Limb (tissue), 2 donors: ENCODE data around the gene AQP1.

Source experiments
- DNase-seq, 2 donors: peaks; one replicate each; pipeline ENCODE4 v3.0.0-alpha.2; 2016; ENCODE audit errors: extremely low spot score in 2 of 2

The AQP1 gene

DNA sequence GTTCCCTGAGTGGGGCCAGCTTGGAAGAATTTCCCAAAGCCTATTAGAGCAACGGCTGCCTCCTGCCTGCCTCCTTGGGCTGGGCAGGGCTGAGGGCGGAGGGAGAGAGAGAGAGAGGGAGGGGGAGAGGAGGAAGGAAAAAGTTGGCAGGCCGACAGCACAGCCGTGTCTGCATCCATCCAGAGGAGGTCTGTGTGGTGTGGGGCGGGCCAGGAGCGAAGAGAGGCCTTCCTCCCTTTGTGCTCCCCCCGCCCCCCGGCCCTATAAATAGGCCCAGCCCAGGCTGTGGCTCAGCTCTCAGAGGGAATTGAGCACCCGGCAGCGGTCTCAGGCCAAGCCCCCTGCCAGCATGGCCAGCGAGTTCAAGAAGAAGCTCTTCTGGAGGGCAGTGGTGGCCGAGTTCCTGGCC, at the start of gene AQP1:
Gene AQP1, plus strand, starts transcription at position 293 of the 409 bp plus-strand sequence. Its CDS starts 57 bp downstream, at position 350.
- peak; percentile 84 to 87 for DNase-seq

DNA sequence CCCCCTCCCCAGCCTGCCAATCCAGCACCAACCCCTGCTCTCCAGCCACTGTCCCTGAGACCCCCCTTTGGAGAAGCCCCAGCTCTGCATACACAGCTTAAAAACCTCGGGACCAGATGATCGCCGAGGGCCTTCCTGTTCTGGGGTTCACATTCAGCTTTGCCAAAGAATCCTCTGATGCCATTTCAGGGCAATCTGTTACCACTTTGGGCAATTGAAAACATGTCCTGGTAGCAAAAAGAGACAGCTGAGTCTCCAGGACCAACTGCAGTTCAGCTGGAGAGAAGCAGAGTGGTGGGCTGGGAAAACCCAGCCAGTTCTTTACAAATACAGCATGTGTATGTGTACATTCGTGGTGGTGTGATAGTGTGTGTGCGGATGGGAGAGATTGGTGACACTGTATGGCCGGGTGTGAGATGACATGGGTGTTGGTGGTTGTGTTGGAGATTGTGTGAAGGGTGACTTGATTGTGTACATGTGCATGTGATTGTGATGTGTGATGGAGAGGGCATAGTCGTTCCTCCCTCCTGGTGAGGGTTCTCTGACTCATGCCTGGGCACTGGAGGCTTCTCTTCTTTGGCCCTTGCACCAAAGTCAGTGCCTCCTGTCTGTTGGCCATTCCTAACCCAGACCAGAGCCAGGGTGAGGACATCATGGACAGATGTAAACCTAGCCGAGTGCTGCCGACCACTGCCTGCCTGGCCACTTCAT, 48.5 kb upstream of the AQP1 start:
- DNase-seq: no peak

DNA sequence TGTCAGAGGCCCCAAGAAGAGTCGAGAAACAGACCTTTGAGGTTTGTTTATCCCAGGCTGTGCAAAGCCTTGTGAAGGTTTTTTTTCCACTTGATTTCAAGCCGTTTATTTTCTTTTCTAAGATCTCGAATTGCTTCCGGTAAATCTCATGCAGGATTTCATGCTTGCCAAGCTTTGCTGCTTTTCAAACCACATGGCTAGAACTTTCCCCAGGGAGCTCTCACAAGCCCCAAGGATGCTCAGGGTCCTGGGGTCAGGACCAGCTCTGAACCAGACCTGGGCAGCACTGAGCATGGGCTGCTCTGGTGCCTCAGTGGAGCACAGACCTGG, 48.0 kb upstream of the AQP1 start:
- no peak for DNase-seq

DNA sequence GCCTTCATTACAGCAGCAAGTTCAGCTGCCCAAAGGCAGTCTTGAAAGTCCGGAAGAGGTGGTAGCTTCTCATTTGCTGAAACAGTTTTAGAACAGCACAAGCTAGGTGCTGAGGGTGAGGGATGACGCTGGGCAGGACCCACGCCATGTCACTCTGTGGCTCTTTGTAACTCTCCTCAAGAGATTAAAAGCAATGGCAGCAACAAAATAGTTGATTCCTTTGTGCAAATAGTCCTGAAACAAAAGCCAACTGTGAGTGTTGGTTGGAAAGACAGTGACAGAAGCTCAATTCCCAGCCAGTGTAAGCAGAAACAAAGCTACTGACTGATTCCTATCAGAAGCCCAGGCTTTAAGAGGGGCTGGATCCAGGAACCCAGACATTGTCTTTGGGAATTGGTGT, 47.6 kb upstream of the AQP1 start:
- no peak for DNase-seq

DNA sequence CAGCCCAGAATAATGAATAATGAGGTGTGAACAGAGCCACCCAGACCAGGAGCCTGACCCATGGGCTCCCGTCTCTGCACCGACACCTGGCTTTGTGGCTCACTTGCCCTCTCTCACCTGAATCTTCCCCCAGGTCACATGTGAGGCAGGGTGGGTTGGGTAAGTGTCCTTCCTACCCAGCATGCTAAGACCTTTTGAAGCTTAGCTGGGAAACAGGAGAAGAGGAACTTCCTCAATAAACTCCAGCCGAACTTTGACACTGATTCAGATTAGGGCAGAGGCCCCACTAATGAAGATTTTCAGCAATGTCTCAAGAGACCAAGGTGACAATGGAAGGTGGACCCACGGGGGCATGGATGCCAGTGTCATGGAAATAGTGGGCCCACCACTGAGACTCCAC, 46.6 kb upstream of the AQP1 start:
- DNase-seq: no peak

DNA sequence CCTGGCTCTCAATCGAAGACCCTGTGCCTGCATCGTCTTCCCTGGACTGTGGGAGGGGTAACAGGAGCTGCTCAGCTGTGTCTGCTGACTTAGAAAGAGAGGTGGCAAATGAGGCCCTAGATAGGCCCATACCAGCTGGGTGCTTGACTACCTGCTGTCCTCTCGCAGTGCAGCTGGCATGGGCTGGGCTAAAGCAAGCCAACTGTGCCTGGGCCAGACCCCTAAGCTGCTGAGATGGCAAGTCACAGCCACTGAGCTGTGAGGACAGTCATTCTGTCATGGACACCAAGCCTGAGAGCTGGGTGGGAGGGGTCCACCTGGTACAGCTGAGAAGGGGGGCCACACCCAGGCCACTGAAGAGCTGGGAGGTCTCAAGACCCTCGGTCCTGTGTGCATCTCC, 45.8 kb upstream of the AQP1 start:
- no peak for DNase-seq

DNA sequence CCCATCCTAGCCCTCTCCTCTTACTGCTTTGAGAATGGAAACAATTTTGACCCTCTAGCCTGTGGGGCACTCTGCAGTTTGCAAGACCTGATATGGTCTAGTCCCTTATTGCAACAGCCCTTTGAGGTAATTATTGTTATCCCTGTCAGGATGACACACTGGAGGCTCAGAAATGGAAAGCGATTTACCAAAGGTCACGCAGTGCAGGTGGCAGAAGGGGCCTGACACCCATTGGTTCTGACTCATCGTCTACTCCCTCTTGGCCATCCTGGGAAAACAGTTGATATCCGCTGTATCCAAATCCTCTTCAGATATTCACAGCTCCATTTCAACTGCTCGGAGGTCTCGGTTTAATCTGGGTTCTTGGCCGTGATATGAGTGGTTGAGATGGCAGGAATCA, 44.7 kb upstream of the AQP1 start:
- DNase-seq: no peak

DNA sequence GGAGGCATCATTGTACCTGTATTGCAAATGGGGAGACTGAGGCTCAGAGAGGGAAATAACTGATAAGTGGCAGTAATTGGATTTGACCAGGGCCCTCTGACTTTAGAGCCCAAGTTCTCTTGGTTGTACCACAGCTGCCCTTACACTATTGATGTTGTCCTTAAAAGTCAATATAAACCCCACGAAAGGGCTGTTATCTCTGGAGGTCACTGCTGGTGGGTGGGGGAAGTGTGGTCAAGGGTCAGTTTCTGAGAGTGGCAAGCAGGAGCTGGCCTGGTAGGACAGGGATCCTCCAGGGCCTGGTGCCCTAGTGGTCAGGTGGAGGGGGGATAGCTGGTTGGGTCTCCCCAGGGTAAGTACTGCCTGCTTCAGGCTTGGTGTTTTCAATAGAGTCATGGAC, 44.2 kb upstream of the AQP1 start:
- DNase-seq: no peak

DNA sequence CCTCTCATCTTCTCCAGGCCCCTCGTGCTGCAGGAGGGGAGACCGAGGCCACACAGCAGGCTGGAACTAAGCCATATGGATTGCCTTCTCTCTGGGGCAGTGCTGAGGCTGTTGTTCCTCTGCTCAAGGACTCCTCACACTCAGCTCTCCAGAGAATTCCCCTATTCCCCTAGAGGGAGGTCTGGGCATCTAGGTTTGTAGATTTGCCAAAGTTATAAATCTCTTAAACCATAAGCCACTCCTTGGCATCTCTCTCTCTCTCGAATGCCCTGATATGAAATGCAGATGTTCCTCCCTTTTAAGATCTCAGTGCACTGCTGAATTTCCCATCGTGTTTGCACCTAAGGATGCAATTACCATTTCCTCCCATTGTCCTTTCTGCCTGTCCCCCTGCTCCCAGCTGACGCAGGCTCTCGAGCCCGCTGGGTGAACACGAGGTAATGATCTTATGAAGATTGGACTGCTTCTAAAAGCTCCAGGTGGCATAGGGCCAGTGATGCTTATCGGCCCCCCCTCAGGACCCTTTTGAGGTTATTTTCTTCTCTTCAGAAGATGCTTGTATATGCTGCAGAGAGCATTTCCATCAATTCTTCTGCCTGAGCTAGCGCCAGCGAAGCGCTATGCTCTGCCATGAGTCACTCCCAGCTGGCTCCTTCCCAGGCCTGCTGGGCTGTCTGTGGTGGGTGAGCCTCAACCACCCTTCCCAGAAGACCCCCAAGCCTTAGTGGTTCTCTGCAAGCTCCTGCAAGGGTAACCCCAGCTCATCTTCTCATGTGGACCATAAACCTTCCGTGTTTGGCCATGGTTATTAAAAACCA, 41.6 kb upstream of the AQP1 start:
- DNase-seq: no peak

DNA sequence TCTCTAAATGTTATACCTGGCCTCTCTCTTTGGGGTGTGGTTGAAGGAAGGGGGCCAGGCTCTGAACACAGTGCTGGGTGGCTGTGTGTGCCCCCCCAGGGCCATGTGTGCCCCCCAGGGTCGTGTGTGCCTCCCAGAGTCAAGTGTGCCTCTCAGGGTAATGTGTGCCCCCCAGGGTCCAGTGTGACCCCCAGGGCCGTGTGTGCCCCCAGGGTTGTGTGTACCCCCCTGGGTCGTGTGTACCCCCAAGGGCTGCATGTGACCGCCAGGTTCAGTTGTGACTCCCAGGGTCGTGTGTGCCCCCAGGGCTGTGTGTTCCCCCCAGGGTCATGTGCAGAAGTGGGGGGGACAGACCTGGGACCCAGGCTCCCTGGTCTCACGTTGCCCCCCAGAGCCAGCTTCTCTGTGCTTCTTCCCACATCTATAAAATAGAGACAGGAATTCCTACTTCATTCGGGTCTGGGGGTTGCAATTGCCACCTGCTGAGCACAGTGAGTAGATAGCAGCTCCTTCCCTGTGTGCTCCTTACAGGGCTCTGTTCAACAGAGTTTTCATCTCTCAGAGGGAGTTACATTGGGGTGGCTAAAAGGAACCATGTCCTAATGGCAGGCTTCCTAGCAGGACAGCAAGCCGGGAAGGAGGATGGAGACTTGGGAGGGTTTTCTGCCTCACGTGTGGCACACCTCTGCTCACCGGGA, 40.7 kb upstream of the AQP1 start:
- no peak for DNase-seq

DNA sequence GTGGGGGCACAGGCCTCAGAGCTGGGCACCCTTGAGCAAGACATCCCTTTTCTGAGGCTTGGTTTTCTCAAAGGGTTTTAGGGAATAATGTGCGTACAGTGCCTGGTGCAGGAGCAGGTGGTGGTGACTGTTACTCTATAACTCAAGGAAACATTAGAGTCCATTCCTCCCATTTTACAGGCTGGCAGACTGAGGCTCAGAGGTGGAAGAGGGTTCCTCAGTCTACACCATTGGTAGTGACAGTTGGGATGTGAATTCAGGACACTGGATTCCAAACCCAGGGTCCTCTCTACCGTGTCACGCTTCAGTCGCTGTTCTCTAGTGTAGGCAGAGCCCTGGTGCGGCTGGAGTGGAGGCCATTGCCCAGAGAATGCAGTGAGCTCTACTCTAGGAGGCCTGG, 40.0 kb upstream of the AQP1 start:
- no peak for DNase-seq

DNA sequence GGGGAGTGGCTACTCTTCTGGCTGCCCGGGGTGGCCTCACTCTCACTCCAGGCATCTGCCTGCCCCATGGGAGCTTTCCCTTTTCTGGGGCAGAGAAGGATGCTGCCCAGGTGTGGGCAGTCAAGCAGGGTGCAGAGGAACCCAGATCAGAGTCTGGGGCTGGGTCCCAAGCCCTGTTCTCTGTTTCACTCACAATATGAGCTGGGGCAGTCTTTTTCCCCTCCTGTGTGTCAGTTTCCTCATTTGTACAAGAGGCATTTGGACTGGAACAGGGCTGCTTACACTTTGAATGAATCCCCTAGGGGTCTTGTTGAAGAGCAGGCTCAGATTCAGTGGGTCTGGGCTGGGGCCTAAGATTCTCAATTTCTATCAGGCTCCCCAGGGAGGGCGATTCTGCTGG, 38.4 kb upstream of the AQP1 start:
- no peak for DNase-seq

DNA sequence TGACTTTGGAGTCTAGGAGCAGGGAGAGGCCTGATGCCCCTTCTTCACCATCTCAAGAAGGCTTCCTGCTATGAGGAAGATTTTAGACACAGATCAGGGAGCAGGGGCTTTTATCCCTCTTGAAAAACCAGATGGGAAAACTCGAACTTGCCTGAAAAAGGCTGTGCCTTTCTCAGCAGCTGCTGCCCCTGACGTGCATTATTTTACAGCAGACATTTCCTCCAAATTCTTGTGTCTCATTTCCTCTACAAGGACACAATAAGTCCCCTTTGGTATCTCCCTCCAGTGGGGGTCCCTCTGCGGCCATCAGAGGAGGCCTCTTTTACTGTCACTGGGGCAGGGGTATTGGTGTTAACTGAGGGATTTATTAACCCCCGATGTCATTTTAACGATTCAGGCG, 38.0 kb upstream of the AQP1 start:
- DNase-seq: no peak

DNA sequence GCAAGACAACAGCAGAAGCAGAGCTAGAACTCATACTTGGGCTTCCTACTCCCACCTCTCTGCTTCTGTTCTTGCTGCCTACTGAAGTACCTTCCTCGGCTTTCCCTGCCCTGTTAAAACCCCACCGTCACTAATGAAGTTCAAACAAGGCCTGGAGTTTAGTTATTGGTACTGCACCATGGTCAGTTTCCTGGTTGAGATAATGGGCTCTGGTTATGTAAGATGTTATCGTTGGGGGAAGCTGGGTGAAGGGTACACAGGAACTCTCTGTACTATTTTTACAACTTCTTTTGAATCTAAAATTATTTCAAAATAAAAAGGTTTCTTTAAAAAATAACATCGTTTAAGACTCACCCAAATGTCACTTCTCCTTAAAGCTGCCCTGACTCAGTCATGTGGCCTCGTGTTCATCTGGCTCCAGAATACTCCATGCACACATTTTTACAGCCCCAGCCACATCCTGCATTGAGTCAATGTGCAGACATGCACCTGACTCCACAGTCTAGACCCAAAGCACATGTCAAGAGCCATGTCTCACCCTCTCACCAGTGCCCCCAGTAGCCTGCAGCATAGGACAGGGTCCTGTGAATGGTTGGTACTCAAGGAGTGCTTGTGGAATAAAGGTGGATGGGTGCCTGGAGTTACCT, 36.9 kb upstream of the AQP1 start:
- DNase-seq: no peak

DNA sequence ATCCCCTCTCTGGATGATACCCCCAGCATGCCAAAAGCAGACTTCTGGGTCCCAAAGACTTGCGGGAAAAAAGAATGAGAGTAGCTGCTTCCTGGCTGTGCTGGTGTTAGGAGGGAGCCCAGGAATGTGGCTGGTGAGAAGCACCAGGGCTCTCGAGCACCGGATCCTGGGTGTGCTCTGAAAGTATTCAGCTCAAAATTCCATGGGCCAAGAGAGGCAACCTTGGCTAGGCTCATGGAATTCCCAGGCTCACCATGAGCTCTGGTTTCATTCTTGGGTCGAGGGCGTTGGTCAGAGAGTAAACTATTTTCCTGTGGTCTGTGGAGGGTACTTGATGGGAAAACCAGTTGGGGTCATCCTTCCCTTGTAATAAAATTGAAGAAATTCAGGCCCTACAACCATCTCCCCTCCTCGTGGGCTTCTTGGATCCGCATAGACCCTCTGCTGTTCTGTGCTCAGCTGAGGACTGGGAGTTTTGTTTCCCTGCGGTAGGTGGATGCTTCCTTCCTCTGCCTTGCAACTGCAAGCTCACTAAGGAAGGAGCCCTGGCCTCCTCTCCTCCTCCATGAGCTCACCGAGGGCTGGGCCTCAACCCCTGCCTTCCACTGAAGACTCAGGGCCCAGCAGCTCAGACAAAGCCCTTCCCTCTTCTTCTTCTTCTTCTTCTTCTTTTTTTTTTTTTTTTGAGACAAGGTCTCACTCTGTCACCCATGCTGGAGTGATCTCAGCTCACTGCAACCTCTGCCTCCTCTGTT, 34.5 kb upstream of the AQP1 start:
- DNase-seq: no peak

DNA sequence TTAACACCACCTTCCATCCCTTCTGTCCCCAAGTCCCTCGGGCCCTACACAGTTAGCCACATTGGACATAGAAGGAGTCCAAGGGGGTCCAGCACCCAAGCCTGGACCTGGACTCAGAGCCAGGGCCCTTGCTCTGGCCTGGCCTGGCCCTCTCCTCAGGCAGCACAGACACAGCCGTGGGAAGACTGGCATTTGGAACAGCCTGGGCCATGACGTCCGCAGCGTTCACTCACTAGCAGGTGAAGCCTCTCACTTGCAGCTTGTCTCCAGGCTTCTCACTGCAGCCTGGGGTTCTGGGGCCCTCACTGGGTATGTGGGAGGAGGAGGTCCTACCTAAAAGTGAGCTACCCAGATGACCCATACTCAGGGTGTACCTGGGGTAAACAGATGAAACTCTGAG, 33.7 kb upstream of the AQP1 start:
- no peak for DNase-seq

DNA sequence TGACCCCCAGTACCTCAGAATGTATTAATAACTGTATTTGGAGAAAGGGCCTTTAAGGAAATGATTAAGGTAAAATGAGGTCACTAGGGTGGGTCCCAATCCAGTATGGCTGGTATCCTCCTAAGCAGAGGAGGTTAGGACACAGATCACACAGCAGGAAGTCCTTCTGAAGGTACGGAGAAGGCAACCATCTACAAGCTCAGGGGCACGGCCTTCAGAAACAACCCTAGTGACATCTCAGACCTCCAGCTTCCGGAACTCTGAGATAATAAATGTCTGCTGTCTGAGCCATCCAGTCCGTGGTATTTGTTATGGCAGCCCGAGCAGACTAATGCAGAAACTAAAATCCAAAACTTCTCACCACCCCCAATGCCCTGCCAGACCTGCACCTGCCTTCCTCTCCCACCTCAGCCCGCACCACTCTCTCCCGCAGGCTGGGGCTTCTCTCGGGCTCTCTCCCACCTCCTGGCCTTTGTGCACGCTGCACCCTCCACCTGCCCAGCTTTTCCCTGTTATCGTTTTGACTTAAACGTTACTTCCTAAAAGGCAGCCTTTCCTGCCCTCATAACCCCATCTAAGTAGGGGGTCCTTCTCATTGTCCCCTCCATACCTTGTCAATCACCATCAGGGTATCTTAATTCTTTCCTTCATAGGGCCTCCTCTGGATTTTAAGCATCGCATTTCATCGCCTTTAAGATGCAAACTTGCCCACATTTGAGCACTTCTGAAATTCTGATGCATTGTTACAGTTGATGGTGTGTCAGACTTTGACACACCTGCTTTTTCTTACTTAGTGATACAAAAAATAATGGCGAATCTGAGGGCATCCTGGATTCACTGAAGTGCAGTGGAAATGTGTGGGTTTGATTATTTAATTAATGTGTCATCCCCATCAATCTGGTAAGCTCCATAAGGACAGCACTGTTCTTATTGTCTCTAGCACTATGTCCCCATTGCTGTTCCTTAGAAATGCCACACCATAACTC, 32.2 kb upstream of the AQP1 start:
- no peak for DNase-seq

DNA sequence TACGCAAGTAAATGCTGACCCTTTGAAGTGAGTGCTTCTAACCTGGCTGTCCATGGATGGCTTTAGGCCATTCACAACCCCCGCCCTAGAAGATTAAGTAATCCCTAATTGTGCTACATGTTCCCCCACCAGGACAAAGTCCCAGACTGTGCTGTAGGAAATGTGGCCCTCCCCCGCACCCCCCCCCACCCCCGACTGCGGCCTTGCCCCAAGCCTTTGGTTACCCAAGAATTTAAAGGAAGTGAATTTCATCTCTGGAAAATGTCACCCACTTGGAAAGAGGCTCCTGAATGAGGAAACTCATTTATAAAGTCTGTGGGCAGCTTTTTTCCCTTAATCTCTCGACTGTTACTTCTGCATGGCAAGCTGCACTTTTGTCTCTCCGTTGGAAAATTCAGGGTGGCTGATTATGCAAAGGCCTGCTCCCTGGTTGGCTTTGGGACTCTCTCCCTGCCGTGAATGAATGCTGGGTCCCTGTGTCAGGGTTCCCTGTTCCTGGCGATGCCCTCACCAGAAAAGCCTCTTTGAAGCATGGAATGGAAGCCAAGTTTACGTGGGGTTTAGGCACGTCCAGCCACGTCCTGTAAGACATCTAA, 31.4 kb upstream of the AQP1 start:
- no peak for DNase-seq

DNA sequence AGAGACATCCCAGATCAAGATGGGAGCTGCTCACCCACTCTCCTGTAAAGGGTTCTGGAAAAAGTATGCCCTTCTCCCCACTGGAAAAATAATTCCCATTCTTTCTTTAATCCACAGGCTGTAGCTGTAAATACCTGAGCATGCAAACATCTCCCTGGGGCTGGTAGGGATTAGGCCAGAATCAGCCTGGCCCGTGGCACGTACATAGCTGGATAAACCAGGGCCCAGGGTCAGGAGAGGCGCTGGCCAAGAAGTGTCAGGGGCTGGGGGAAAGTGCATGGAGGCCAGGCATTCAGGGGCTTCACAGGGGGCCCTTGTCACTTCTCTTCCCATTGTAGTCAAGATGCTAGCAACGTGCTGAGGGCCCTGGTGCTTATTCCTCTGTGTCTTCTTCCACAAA, 30.7 kb upstream of the AQP1 start:
- DNase-seq: no peak

DNA sequence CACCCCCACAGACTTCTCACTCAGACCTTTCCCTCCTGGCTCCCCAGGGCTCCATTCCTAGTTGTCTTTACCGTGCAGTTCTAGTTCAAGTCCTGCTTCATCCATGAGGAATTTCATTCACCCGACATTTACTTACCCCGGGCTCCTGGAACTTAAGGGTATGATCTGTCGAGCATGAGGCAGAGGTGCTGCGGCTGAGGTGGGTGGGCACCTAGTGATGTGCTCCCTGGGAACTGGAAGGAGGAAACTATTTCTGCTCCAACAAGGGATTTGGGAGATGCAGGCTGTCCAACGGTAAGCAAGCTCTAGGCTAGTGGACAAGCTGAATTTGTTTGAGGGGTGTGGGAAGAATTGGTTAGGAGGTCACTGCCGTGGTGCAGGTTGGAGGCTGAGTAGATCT, 30.2 kb upstream of the AQP1 start:
- no peak for DNase-seq
